GM13977 (cell line): ENCODE measurements around the gene DDA1.
"Not testable (repeated sequence)": the region's sequence is repeated elsewhere in the genome, so short reads cannot be mapped to it uniquely, and the experiment has no call there.

ENCODE experiments used
- DNase-seq: peaks from one replicate; pipeline ENCODE4 v3.0.0; 2012; ENCODE audit warnings: low spot score
- CTCF ChIP-seq: IDR thresholded peaks from 2 replicates; pipeline ENCODE4 v1.5.1; 2012; ENCODE audit warnings: mild to moderate bottlenecking, control low read depth; ENCODE audit not compliant: insufficient read depth; ENCODE audit errors: extremely low read depth, missing control alignments
- in situ Hi-C: fragments of 300-500 bp; cut with MboI; formaldehyde crosslinking; loops from one replicate; pipeline ENCODE4 v1.12.0; 2022; ENCODE audit warnings: low sequenced_read_pairs, low pct_unique_long_range_greater_than_20kb, mixed read lengths, inconsistent platforms; ENCODE audit not compliant: unreplicated experiment

DDA1 gene

GRCh38 chr19:17357078-17357666, 47.8 kb downstream of the DDA1 start:
- no peak for TF ChIP-seq CTCF
- in situ Hi-C loops, result no loop called here
- DNase-seq, result no peak

DNA sequence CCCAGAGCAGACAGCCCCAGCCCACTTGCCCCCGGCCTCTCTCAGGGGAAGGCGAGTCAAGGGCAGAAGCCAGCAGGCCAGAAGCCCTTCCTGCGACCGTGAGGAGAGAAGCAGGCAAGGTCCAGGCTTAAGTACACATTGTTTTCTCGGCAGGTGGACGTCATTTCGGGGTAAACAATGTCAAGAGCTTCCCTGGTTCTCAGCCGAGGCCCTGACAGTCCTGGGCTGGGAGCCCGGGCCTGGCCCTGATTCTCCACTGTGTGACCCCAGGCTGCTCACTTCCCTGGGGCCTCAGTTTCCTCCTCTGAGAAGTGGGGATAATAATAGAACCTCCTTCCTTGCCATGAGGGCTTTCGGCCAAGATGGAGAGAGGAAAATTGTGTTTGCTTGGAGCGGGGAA, 48.4 kb downstream of the DDA1 start:
- no peak for TF ChIP-seq CTCF
- DNase-seq, result no peak
- in situ Hi-C loops, result no loop called here

DNA sequence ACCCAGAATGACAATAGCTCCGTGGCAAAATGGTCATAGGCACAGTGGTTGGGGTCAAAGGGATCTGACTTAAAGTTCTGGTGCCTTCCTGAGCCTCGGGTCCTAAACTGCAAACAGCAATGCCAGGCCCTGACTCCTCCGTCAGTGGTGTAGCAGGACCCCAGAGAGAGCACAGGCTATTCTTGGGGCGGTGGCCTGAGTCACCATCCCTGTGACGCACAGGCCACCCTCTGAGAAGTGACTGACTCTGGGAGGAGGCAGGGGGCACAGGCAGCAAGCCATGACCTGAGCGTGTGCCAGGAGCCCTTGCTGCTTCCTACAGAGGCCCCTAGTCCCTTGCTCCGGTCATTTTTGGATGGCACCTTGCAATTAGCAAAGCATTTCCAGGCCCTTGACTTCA, 49.0 kb downstream of the DDA1 start:
- TF ChIP-seq CTCF, result no peak
- in situ Hi-C loops, result no loop called here
- DNase-seq, result no peak

GRCh38 chr19:17359905-17360800, 50.8 kb downstream of the DDA1 start:
- no peak for DNase-seq
- in situ Hi-C loops, result no loop called here
- no peak for TF ChIP-seq CTCF

DNA sequence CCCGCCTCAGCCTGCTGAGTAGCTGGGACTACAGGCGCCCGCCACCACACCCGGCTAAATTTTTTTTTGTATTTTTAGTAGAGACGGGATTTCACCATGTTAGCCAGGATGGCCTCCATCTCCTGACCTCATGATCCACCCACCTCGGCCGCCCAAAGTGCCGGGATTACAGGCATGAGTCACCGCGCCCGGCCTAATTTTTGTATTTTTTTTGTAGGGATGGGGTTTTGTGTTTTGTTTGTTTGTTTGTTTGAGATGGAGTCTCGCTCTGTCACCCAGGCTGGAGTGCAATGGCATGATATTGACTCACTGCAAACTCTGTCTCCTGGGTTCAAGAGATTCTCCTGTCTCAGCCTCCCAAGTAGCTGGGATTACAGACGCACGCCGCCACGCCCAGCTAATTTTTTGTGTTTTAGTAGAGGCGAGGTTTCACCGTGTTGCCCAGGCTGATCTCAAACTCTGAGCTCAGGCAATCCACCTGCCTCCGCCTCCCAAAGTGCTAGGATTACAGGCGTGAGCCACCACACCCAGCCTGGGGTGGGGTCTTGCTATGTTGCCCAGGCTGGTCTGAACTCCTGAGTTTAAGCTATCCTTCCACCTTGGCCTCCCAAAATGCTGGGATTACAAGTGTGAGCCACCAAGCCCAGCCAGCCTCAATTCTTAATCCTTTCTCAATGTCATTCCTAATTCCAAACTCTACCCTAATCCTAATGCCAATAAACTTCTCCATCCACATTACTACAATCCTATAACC, 54.7 kb downstream of the DDA1 start:
- DNase-seq, in situ Hi-C loops: not testable (repeated sequence)

GRCh38 chr19:17365361-17365760, 56.0 kb downstream of the DDA1 start:
- no peak for DNase-seq
- TF ChIP-seq CTCF, result no peak
- in situ Hi-C loops, result no loop called here
